Esophagus muscularis mucosa (tissue), 4 donors: Measurements from ENCODE around the gene RFXANK. TPM values are rescaled to one million over a fixed set of nuclear protein-coding genes. Genes with fewer than 3 reads are reported as not detected.

Experiments used
- DNase-seq: peaks from one replicate; pipeline ENCODE4 v3.0.0-alpha.2; 2017; ENCODE audit errors: extremely low spot score
- H3K27ac ChIP-seq, 4 donors: fragments of 200-600 bp; sonication (generic); replicated peaks in 1 of 4; 1 replicate in 3 of 4; 2 replicates in 1 of 4; pipeline ENCODE4 v1.5.1; 2016 to 2019; ENCODE audit warnings: mild to moderate bottlenecking in 1 of 4
- H3K27me3 ChIP-seq, 4 donors: fragments of 200-600 bp; sonication (generic); one replicate each; pipeline versions ENCODE4 v1.5.1 to v1.6.0; 2016 to 2019
- H3K36me3 ChIP-seq, 4 donors: fragments of 200-600 bp; sonication (generic); one replicate each; pipeline ENCODE4 v1.5.1; 2016 to 2019
- H3K4me1 ChIP-seq, 4 donors: fragments of 200-600 bp; sonication (generic); one replicate each; pipeline ENCODE4 v1.5.1; 2016 to 2019
- H3K4me3 ChIP-seq, 4 donors: fragments of 200-600 bp; sonication (generic); 1 replicate in 2 of 4; 2 replicates in 2 of 4; pipeline ENCODE4 v1.5.1; 2016 to 2019; ENCODE audit warnings: mild to moderate bottlenecking in 4 of 4, moderate library complexity in 1 of 4
- H3K9me3 ChIP-seq, 4 donors: fragments of 200-600 bp; sonication (generic); 1 replicate in 3 of 4; 2 replicates in 1 of 4; pipeline ENCODE4 v1.5.1; 2016 to 2019
- CTCF ChIP-seq, 3 experiments: fragments of 200-600 bp in 2 of 3; fragments of 450-650 bp in 1 of 3; sonication (generic) in 2 of 3; IDR thresholded peaks; one replicate each; pipeline ENCODE4 v1.5.1; 2017 to 2019; ENCODE audit warnings: antibody characterized with exemption in 3 of 3, mild to moderate bottlenecking in 2 of 3, moderate library complexity in 1 of 3
- EP300 ChIP-seq: sonication (generic); formaldehyde crosslinking; IDR thresholded peaks from one replicate; pipeline ENCODE4 v1.6.1; 2017; ENCODE audit warnings: antibody characterized with exemption
- POLR2A ChIP-seq: fragments of 450-650 bp; IDR thresholded peaks from one replicate; pipeline ENCODE4 v1.6.1; 2017; ENCODE audit warnings: antibody characterized with exemption, moderate library complexity, mild to moderate bottlenecking, low read depth
- POLR2AphosphoS5 ChIP-seq, 2 donors: sonication (generic); formaldehyde crosslinking; IDR thresholded peaks; one replicate each; pipeline ENCODE4 v1.6.1; 2017; ENCODE audit warnings: antibody characterized with exemption in 2 of 2
- WGBS: methylation state at CpG from one replicate; pipeline ENCODE4 v1.1.5; 2018; 5-methylcytosine and 5-hydroxymethylcytosine counted together
- intact Hi-C: fragments of 100-400 bp; cut with DNase I; formaldehyde crosslinking; loops from one replicate; pipeline ENCODE4 v1.15.1; 2023
- total RNA-seq, 4 donors: library from RNA; depleted of rRNA; stranded (reverse); fragments of >200 nt; gene quantifications; one replicate each; pipeline versions ENCODE4 v1.1.0 to v1.2.1, GENCODE V29; 2016

RFXANK gene
- total RNA-seq, 4 donors from 2014 or later = 34.8 to 49.2 (median 38.2) TPM

- H3K9me3 ChIP-seq = no peaks in the 10 kb centered on the region
- H3K36me3 ChIP-seq = no peaks in the 10 kb centered on the region
- H3K4me1 ChIP-seq = peaks cover 0 to 5% (median 0%) of the 10 kb centered on the region in 4 donors
- 18% methylated on average over 4 of the region's 7 CpGs for WGBS
- TF ChIP-seq POLR2AphosphoS5 (IDR thresholded peaks at IDR 0.05) (no peak), CTCF (IDR thresholded peaks at IDR 0.05) (no peak), POLR2A (no peak), EP300 (no peak)
- H3K4me3 ChIP-seq = no peak overlapping the region
- H3K27ac ChIP-seq = no peak overlapping the region
- peaks cover 6 to 99% (median 19%) of the 10 kb centered on the region in 4 donors for H3K27me3 ChIP-seq
- DNase-seq = no peak
- intact Hi-C loops = no loop called here
Observed at GRCh38 chr19:19212916-19213315, 20.9 kb downstream of the RFXANK start.

- intact Hi-C loops = no loop called here
Observed at GRCh38 chr19:19213426-19214158, 21.5 kb downstream of the RFXANK start.

GRCh38 chr19:19214159-19214490 is 22.1 kb downstream of the RFXANK start:
- peaks cover 6 to 98% (median 19%) of the 10 kb centered on the region in 4 donors for H3K27me3 ChIP-seq

More at GRCh38 chr19:19213426-19214158, 21.5 kb downstream of the RFXANK start:
- TF ChIP-seq CTCF (IDR thresholded peaks at IDR 0.05) (no peak), POLR2A (no peak), POLR2AphosphoS5 (IDR thresholded peaks at IDR 0.05) (no peak), EP300 (no peak)
- no peak for DNase-seq
- H3K4me3 ChIP-seq = no peak overlapping the region
- peaks cover 6 to 98% (median 19%) of the 10 kb centered on the region in 4 donors for H3K27me3 ChIP-seq
- H3K36me3 ChIP-seq = no peaks in the 10 kb centered on the region
- no peak overlapping the region for H3K27ac ChIP-seq
- no peaks in the 10 kb centered on the region for H3K9me3 ChIP-seq
- peaks cover 0 to 5% (median 0%) of the 10 kb centered on the region in 4 donors for H3K4me1 ChIP-seq
- 58% methylated on average over 21 of the region's 21 CpGs for WGBS

GRCh38 chr19:19214892-19215291 is 22.8 kb downstream of the RFXANK start:
- 4% methylated on average over 8 of the region's 8 CpGs for WGBS
- H3K9me3 ChIP-seq = no peaks in the 10 kb centered on the region
- no peak for TF ChIP-seq POLR2AphosphoS5 (IDR thresholded peaks at IDR 0.05)
- DNase-seq = no peak
- peaks cover 6 to 92% (median 19%) of the 10 kb centered on the region in 4 donors for H3K27me3 ChIP-seq
- intact Hi-C loops = no loop called here
- H3K27ac ChIP-seq = no peak overlapping the region
- no peaks in the 10 kb centered on the region for H3K36me3 ChIP-seq
- H3K4me3 ChIP-seq = no peak overlapping the region
- H3K4me1 ChIP-seq = peaks cover 0 to 5% (median 0%) of the 10 kb centered on the region in 4 donors

More at GRCh38 chr19:19214159-19214490, 22.1 kb downstream of the RFXANK start:
- H3K36me3 ChIP-seq = no peaks in the 10 kb centered on the region
- no peak for DNase-seq
- H3K9me3 ChIP-seq = no peaks in the 10 kb centered on the region
- no peak for TF ChIP-seq EP300
- H3K27ac ChIP-seq = no peak overlapping the region
- intact Hi-C loops = no loop called here
- H3K4me1 ChIP-seq = peaks cover 0 to 5% (median 0%) of the 10 kb centered on the region in 4 donors
- H3K4me3 ChIP-seq = no peak overlapping the region
- 3% methylated on average over 5 of the region's 5 CpGs for WGBS

GRCh38 chr19:19215792-19216191 is 23.7 kb downstream of the RFXANK start:
- TF ChIP-seq EP300 = no peak
- no peak for TF ChIP-seq CTCF (IDR thresholded peaks at IDR 0.05)
- TF ChIP-seq POLR2A = no peak
- H3K4me3 ChIP-seq = no peak overlapping the region
- no peak overlapping the region for H3K27ac ChIP-seq
- H3K36me3 ChIP-seq = no peaks in the 10 kb centered on the region
- H3K27me3 ChIP-seq = peaks cover 6 to 86% (median 19%) of the 10 kb centered on the region in 4 donors
- H3K4me1 ChIP-seq = peaks cover 0 to 5% (median 0%) of the 10 kb centered on the region in 4 donors
- no peaks in the 10 kb centered on the region for H3K9me3 ChIP-seq
- intact Hi-C loops = no loop called here
- DNase-seq = no peak
- 79% methylated on average over 4 of the region's 4 CpGs for WGBS
